ENCODE data around the gene NR2F1.

The NR2F1 gene

GRCh38 chr5:93604644-93605515 is 21.9 kb downstream of the NR2F1 start:
- no peak for DNase-seq (ENCODE audit: low read depth)

- no peak for DNase-seq (ENCODE audit: low read depth)
Measured at GRCh38 chr5:93606382-93606752, 23.3 kb downstream of the NR2F1 start.

- no peak for DNase-seq (ENCODE audit: low read depth)
Measured at GRCh38 chr5:93607367-93608258, 24.6 kb downstream of the NR2F1 start.

GRCh38 chr5:93608855-93609254 is 25.8 kb downstream of the NR2F1 start:
- no peak for DNase-seq (ENCODE audit: low read depth)

- DNase-seq (ENCODE audit: low read depth) = no peak
Measured at GRCh38 chr5:93609762-93610161, 26.7 kb downstream of the NR2F1 start.

GRCh38 chr5:93610581-93611272 is 27.7 kb downstream of the NR2F1 start:
- DNase-seq (ENCODE audit: low read depth) = no peak

GRCh38 chr5:93611273-93611975 is 28.4 kb downstream of the NR2F1 start:
- DNase-seq (ENCODE audit: low read depth) = no peak

GRCh38 chr5:93611976-93612854 is 29.2 kb downstream of the NR2F1 start:
- no peak for DNase-seq (ENCODE audit: low read depth)

GRCh38 chr5:93612855-93613243 is 29.8 kb downstream of the NR2F1 start:
- DNase-seq (ENCODE audit: low read depth) = no peak

GRCh38 chr5:93616538-93617174 is 33.6 kb downstream of the NR2F1 start:
- DNase-seq (ENCODE audit: low read depth) = no peak

- DNase-seq (ENCODE audit: low read depth) = no peak
Measured at GRCh38 chr5:93620487-93621326, 37.7 kb downstream of the NR2F1 start.

- DNase-seq (ENCODE audit: low read depth) = no peak
Measured at GRCh38 chr5:93621327-93621798, 38.3 kb downstream of the NR2F1 start.

GRCh38 chr5:93622240-93622885 is 39.3 kb downstream of the NR2F1 start:
- DNase-seq (ENCODE audit: low read depth) = no peak

GRCh38 chr5:93623153-93623552 is 40.1 kb downstream of the NR2F1 start:
- no peak for DNase-seq (ENCODE audit: low read depth)

- DNase-seq (ENCODE audit: low read depth) = no peak
Measured at GRCh38 chr5:93626801-93627200, 43.8 kb downstream of the NR2F1 start.

- DNase-seq (ENCODE audit: low read depth) = no peak
Measured at GRCh38 chr5:93632327-93632726, 49.3 kb downstream of the NR2F1 start.

- no peak for DNase-seq (ENCODE audit: low read depth)
Measured at GRCh38 chr5:93635991-93636390, 53.0 kb downstream of the NR2F1 start.

- DNase-seq (ENCODE audit: low read depth) = no peak
Measured at GRCh38 chr5:93636837-93637236, 53.8 kb downstream of the NR2F1 start.

- DNase-seq (ENCODE audit: low read depth) = no peak
Measured at GRCh38 chr5:93637697-93638096, 54.7 kb downstream of the NR2F1 start.
